WTC11 (cell line): ENCODE measurements around the gene DNAJC12.

Experiments
- CREB1 ChIP-seq: sonication (generic); formaldehyde crosslinking; IDR thresholded peaks from 2 replicates; pipeline ENCODE4 v1.8.0; 2023; ENCODE audit warnings: mild to moderate bottlenecking, missing genetic modification reagents
- CTCF ChIP-seq: fragments of 200-600 bp; IDR thresholded peaks from 2 replicates; pipeline ENCODE4 v1.8.0; 2022; ENCODE audit warnings: antibody characterized with exemption
- USF2 ChIP-seq: sonication (generic); formaldehyde crosslinking; IDR thresholded peaks from 2 replicates; pipeline ENCODE4 v1.8.1; 2023; ENCODE audit warnings: mild to moderate bottlenecking, missing genetic modification reagents, moderate library complexity

- TF ChIP-seq CTCF (no peak), CREB1 (CRISPR knock-in tag) (no peak), USF2 (CRISPR knock-in tag) (no peak)
These were observed 53.5 kb downstream of the DNAJC12 start for GRCh38 chr10:67784474-67784873.
